ENCODE results near the gene CFHR2.

Gene CFHR2

GRCh38 chr1:196977278-196977677 is 33.7 kb downstream of the CFHR2 start, which contains the start of gene CFHR5:
Gene CFHR5 (plus strand): TSS chr1:196977556. CDS start chr1:196977665, 109 bp downstream.
- TF ChIP-seq SIN3A (IDR thresholded peaks at IDR 0.05; ENCODE audit: borderline replicate concordance, insufficient read depth, low read length) = no peak
- no peak for TF ChIP-seq FOXP2 (optimal IDR thresholded peaks at IDR 0.05; ENCODE audit: borderline replicate concordance, extremely low read depth, extremely low read length, insufficient read depth)
- no peak for TF ChIP-seq TAF1 (IDR thresholded peaks at IDR 0.05; ENCODE audit: borderline replicate concordance, insufficient read depth, low read length)
- TF ChIP-seq POLR2AphosphoS5 (IDR thresholded peaks at IDR 0.05; ENCODE audit: low read depth, low read length) = no peak
- no peak for TF ChIP-seq REST (IDR thresholded peaks at IDR 0.05; ENCODE audit: insufficient read depth in 1 of 2, low read depth in 2 of 2, low read length in 2 of 2)

DNA sequence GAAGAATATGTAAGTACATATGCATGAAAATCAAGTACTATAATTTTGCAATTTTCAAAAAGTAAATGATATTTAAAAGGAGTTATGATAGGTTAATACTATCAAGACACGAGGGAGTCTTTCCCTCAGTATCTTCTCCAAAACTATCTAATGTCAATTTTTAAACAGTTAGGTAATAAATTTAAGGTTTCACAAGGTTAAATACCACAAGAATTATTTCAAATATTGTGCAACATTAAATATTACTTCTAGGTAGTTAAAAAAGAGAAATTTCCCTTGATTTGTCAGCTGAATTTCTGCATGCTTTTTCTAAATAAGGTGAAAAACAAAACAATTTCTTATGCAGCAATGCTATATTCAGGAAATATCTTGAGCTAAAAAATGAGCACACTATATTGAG is 37.3 kb downstream of the CFHR2 start:
- TF ChIP-seq FOXP2 (optimal IDR thresholded peaks at IDR 0.05; ENCODE audit: borderline replicate concordance, extremely low read depth, extremely low read length, insufficient read depth) (no peak), SIN3A (IDR thresholded peaks at IDR 0.05; ENCODE audit: borderline replicate concordance, insufficient read depth, low read length) (no peak), TAF1 (IDR thresholded peaks at IDR 0.05; ENCODE audit: borderline replicate concordance, insufficient read depth, low read length) (no peak), REST (IDR thresholded peaks at IDR 0.05; ENCODE audit: insufficient read depth in 1 of 2, low read depth in 2 of 2, low read length in 2 of 2) (no peak)

DNA sequence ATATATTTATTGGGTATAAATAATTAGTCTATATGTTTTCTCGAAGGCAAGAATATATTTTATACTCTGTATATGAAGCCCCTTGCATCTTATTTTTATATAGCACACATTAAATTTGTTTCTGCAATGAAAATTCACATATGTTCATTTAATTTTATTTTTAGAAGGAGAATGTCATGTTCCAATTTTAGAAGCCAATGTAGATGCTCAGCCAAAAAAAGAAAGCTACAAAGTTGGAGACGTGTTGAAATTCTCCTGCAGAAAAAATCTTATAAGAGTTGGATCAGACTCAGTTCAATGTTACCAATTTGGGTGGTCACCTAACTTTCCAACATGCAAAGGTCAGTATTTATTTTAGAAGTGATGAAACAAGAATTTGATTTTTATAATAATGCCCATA is 50.4 kb downstream of the CFHR2 start:
- TF ChIP-seq TAF1 (IDR thresholded peaks at IDR 0.05; ENCODE audit: borderline replicate concordance, insufficient read depth, low read length) (no peak), FOXP2 (optimal IDR thresholded peaks at IDR 0.05; ENCODE audit: borderline replicate concordance, extremely low read depth, extremely low read length, insufficient read depth) (no peak), REST (IDR thresholded peaks at IDR 0.05; ENCODE audit: insufficient read depth in 1 of 2, low read depth in 2 of 2, low read length in 2 of 2) (no peak), POLR2AphosphoS5 (IDR thresholded peaks at IDR 0.05; ENCODE audit: low read depth, low read length) (no peak), SIN3A (IDR thresholded peaks at IDR 0.05; ENCODE audit: borderline replicate concordance, insufficient read depth, low read length) (no peak)

DNA sequence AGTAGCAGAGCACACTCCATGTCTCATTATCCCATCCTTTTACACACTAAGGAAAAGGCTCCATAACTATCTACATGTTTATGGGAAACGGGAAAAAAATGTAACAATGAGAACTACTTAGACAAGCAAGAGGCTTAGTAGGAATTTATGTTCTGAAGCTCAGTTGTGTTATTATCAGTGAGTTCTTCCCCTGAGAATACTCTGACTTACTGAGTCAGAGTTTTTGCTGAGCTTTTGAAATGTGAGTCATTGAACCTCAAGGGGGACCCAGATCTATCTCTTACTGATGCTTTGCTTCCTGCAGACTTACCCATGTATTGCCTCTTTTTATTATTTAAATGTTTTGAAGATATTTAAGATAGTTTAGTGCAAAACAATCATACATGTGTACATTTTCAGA is 53.9 kb downstream of the CFHR2 start:
- TF ChIP-seq TAF1 (IDR thresholded peaks at IDR 0.05; ENCODE audit: borderline replicate concordance, insufficient read depth, low read length) (no peak), FOXP2 (optimal IDR thresholded peaks at IDR 0.05; ENCODE audit: borderline replicate concordance, extremely low read depth, extremely low read length, insufficient read depth) (no peak), SIN3A (IDR thresholded peaks at IDR 0.05; ENCODE audit: borderline replicate concordance, insufficient read depth, low read length) (no peak), REST (IDR thresholded peaks at IDR 0.05; ENCODE audit: insufficient read depth in 1 of 2, low read depth in 2 of 2, low read length in 2 of 2) (no peak), POLR2AphosphoS5 (IDR thresholded peaks at IDR 0.05; ENCODE audit: low read depth, low read length) (no peak)

- no peak for TF ChIP-seq TAF1 (IDR thresholded peaks at IDR 0.05; ENCODE audit: borderline replicate concordance, insufficient read depth, low read length)
- TF ChIP-seq REST (IDR thresholded peaks at IDR 0.05; ENCODE audit: insufficient read depth in 1 of 2, low read depth in 2 of 2, low read length in 2 of 2) = no peak
- no peak for TF ChIP-seq FOXP2 (optimal IDR thresholded peaks at IDR 0.05; ENCODE audit: borderline replicate concordance, extremely low read depth, extremely low read length, insufficient read depth)
- no peak for TF ChIP-seq SIN3A (IDR thresholded peaks at IDR 0.05; ENCODE audit: borderline replicate concordance, insufficient read depth, low read length)
- no peak for TF ChIP-seq POLR2AphosphoS5 (IDR thresholded peaks at IDR 0.05; ENCODE audit: low read depth, low read length)
Observed at GRCh38 chr1:197001828-197002227, 58.3 kb downstream of the CFHR2 start.

Data from PFSK-1 (cell line).